ENCODE measurements around the gene HAX1. TPM values are rescaled to one million over a fixed set of nuclear protein-coding genes. Genes with fewer than 3 reads are reported as not detected.
"Not testable (repeated sequence)": the region's sequence is repeated elsewhere in the genome, so short reads cannot be mapped to it uniquely, and the experiment has no call there.

HAX1 gene
- total RNA-seq, 3 donors from 2014 or later, result 108 to 125 (median 120) TPM

GRCh38 chr1:154301582-154301981 is 29.2 kb downstream of the HAX1 start:
- DNase-seq (ENCODE audit: low spot score in 2 of 2), result no peak
- Histone ChIP-seq H3K36me3 (no peaks in the 10 kb centered on the region), H3K27ac (no peak overlapping the region), H3K4me3 (no peak overlapping the region), H3K27me3 (no peaks in the 10 kb centered on the region), H3K4me1 (no peaks in the 10 kb centered on the region), H3K9me3 (peaks cover 4 to 6% of the 10 kb centered on the region in 2 donors)
- TF ChIP-seq POLR2AphosphoS5 (IDR thresholded peaks at IDR 0.05), result no peak
- no peak for TF ChIP-seq POLR2A (IDR thresholded peaks at IDR 0.05)
- no peak for TF ChIP-seq CTCF (IDR thresholded peaks at IDR 0.05)
- intact Hi-C loops (cut with DNase I; ENCODE audit: low total_unique reads), result no loop called here

- Histone ChIP-seq H3K4me1 (no peaks in the 10 kb centered on the region), H3K27ac (no peak overlapping the region), H3K36me3 (no peaks in the 10 kb centered on the region), H3K4me3 (no peak overlapping the region), H3K27me3 (no peaks in the 10 kb centered on the region), H3K9me3 (no peaks in the 10 kb centered on the region)
- intact Hi-C loops (cut with DNase I; ENCODE audit: low total_unique reads), result no loop called here
- DNase-seq (ENCODE audit: low spot score in 2 of 2), result no peak
- no peak for TF ChIP-seq CTCF (IDR thresholded peaks at IDR 0.05)
- no peak for TF ChIP-seq POLR2AphosphoS5 (IDR thresholded peaks at IDR 0.05)
- no peak for TF ChIP-seq POLR2A (IDR thresholded peaks at IDR 0.05)
These were observed 32.4 kb downstream of the HAX1 start for GRCh38 chr1:154304664-154305337.

GRCh38 chr1:154306151-154306550 is 33.7 kb downstream of the HAX1 start:
- no peaks in the 10 kb centered on the region for H3K4me1 ChIP-seq
- intact Hi-C loops (cut with DNase I; ENCODE audit: low total_unique reads), result no loop called here
- H3K27me3 ChIP-seq, result no peaks in the 10 kb centered on the region
- H3K4me3 ChIP-seq, result no peak overlapping the region
- DNase-seq (ENCODE audit: low spot score in 2 of 2), result no peak
- H3K36me3 ChIP-seq, result no peaks in the 10 kb centered on the region
- no peak for TF ChIP-seq POLR2AphosphoS5 (IDR thresholded peaks at IDR 0.05)
- no peak for TF ChIP-seq POLR2A (IDR thresholded peaks at IDR 0.05)
- TF ChIP-seq CTCF (IDR thresholded peaks at IDR 0.05), result no peak
- H3K9me3 ChIP-seq, result no peaks in the 10 kb centered on the region
- no peak overlapping the region for H3K27ac ChIP-seq

GRCh38 chr1:154307670-154308270 is 35.3 kb downstream of the HAX1 start:
- H3K27ac ChIP-seq; H3K27me3 ChIP-seq; H3K4me3 ChIP-seq; H3K4me1 ChIP-seq; intact Hi-C loops (cut with DNase I; ENCODE audit: low total_unique reads); H3K9me3 ChIP-seq; DNase-seq (ENCODE audit: low spot score in 2 of 2); H3K36me3 ChIP-seq: not testable (repeated sequence)

GRCh38 chr1:154309136-154309535 is 36.7 kb downstream of the HAX1 start:
- DNase-seq (ENCODE audit: low spot score in 2 of 2); H3K9me3 ChIP-seq; intact Hi-C loops (cut with DNase I; ENCODE audit: low total_unique reads); H3K27ac ChIP-seq; H3K4me1 ChIP-seq; H3K27me3 ChIP-seq; H3K36me3 ChIP-seq; H3K4me3 ChIP-seq: not testable (repeated sequence)

- H3K4me3 ChIP-seq; intact Hi-C loops (cut with DNase I; ENCODE audit: low total_unique reads); H3K4me1 ChIP-seq; DNase-seq (ENCODE audit: low spot score in 2 of 2); H3K27me3 ChIP-seq; H3K36me3 ChIP-seq; H3K27ac ChIP-seq: not testable (repeated sequence)
- peaks cover 5 to 17% of the 10 kb centered on the region in 2 donors for H3K9me3 ChIP-seq
These were observed 40.0 kb downstream of the HAX1 start for GRCh38 chr1:154312229-154313065.
